GM21447 (cell line): ENCODE measurements around the gene CYP2W1.
"Not testable (repeated sequence)": the region's sequence is repeated elsewhere in the genome, so short reads cannot be mapped to it uniquely, and the experiment has no call there.

Experiments used
- ATAC-seq: cut with Tn5 transposase; IDR thresholded peaks from one replicate; pipeline ENCODE4 v1.9.1; 2021; ENCODE audit not compliant: unreplicated experiment

Gene CYP2W1

GRCh38 chr7:951881-952547 is 31.0 kb upstream of the CYP2W1 start:
- no peak for ATAC-seq

- no peak for ATAC-seq
These were observed 30.2 kb upstream of the CYP2W1 start for GRCh38 chr7:952548-953441.

GRCh38 chr7:953547-954327 is 29.2 kb upstream of the CYP2W1 start:
- no peak for ATAC-seq

GRCh38 chr7:954330-955238 is 28.4 kb upstream of the CYP2W1 start, which contains the start of gene ADAP1:
TSS of gene ADAP1 (minus strand) at chr7:954680. CDS start at chr7:954477, 203 bp downstream.
- ATAC-seq: no peak

- no peak for ATAC-seq
These were observed 26.9 kb upstream of the CYP2W1 start for GRCh38 chr7:956031-956430.

GRCh38 chr7:957418-958220 is 25.4 kb upstream of the CYP2W1 start:
- ATAC-seq: no peak

GRCh38 chr7:958221-959200 is 24.5 kb upstream of the CYP2W1 start:
- ATAC-seq: no peak

GRCh38 chr7:959271-959670 is 23.7 kb upstream of the CYP2W1 start:
- ATAC-seq: no peak

- ATAC-seq: not testable (repeated sequence)
These were observed 23.2 kb upstream of the CYP2W1 start for GRCh38 chr7:959740-960139.

GRCh38 chr7:960269-960871 is 22.6 kb upstream of the CYP2W1 start:
- no peak for ATAC-seq

GRCh38 chr7:960972-961371 is 22.0 kb upstream of the CYP2W1 start:
- not testable (repeated sequence) for ATAC-seq

- no peak for ATAC-seq
These were observed 21.2 kb upstream of the CYP2W1 start for GRCh38 chr7:961546-962400.

GRCh38 chr7:962401-963081 is 20.4 kb upstream of the CYP2W1 start:
- no peak for ATAC-seq

- no peak for ATAC-seq
These were observed 19.5 kb upstream of the CYP2W1 start for GRCh38 chr7:963236-964078.

GRCh38 chr7:964401-965231 is 18.4 kb upstream of the CYP2W1 start:
- ATAC-seq: no peak
